NCI-H2227 (cell line): ENCODE measurements around the gene CDH13.

Experiments used
- DNase-seq: peaks from one replicate; lab custom pipeline; 2025; ENCODE audit not compliant: unreplicated experiment; lab: John Stamatoyannopoulos, UW

The CDH13 gene

GRCh38 chr16:83586461-83587200, 959.9 kb downstream of the CDH13 start:
- DNase-seq, result no peak

GRCh38 chr16:83587201-83587600, 960.4 kb downstream of the CDH13 start:
- DNase-seq, result no peak

DNA sequence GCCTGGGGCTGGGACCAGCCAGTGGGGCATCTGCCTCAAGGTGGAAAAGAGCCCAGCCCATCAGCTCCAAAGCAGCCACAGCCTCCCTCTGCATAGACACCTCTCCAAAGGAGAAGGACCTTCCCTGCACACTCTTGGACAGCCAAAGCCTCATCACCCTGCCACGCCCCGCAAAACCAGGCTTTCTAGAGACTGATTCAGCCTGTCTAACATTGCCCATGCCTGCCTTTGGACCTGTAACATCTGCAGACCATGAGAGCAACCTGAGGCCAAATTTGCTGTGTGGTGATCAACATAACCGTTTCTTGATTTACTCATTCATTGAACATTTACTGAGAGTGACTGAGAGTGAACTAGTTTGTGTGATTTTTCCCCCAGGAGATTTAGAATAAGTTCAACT, 961.3 kb downstream of the CDH13 start:
- no peak for DNase-seq

- DNase-seq, result no peak
These were observed 962.8 kb downstream of the CDH13 start for GRCh38 chr16:83589576-83589975.

DNA sequence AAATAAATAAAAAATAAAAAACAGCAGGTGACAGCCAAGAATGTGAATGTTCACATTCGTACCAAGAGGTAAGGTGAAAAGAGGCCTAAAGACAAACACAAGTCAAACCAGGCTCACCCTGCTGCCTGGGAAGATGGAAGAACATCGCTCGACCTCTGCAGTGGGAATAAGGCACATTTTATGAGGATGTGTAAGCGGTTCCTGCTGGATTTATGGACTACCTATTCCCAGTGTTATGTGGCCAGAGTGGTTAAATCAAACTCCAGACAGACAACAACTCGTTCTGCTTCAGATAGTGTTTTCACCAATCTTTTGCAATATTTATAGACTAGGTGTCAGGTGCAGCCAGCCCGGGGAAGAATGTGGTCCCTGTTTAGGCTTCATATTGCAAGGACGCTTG, 966.0 kb downstream of the CDH13 start:
- DNase-seq, result no peak

- DNase-seq, result no peak
These were observed 973.2 kb downstream of the CDH13 start for GRCh38 chr16:83599789-83600462.

DNA sequence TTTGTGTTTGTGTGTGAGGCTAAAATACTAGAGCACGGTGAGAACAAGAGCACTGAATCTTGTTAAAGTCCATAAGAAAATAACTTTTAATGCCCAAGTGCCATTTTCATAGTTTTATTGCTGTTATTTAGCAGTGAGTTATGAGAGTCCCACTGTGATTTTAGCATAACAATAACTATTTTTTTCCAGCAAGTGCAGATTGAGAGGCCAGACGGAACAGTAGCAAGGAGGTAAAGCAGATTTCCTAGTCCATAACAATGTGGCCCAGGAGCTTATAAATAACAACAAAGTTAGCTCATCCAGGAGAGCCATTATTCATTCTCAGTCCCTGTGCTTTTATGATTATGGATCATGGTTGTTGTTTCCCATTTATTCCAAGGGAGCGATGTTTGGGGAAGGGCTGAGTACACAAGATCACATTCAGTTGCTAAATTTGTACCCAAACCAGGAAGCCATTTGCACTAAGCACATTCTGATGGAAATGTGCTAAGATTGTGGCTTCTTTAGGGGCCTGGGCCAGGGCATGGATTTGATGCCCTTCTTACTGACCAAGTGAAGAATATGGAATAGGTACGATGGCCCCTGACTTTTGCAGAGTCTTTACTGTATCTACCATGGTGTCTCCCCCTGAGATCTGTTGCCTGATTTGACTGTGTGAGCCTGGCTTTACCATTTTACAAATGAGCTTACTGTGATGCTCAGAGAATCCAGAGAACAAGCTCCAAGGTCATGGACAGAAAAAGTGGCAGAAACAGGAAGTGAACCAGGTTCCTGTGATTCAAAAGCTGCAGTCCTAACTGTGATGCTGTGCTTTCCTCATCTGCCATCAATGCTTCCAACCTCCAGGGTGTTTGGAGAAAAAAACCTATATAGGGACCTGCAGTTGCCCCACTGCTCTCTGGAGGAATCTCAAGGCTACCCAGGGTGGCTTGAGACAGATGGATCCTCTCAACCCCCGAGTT, 976.3 kb downstream of the CDH13 start:
- DNase-seq, result no peak

DNA sequence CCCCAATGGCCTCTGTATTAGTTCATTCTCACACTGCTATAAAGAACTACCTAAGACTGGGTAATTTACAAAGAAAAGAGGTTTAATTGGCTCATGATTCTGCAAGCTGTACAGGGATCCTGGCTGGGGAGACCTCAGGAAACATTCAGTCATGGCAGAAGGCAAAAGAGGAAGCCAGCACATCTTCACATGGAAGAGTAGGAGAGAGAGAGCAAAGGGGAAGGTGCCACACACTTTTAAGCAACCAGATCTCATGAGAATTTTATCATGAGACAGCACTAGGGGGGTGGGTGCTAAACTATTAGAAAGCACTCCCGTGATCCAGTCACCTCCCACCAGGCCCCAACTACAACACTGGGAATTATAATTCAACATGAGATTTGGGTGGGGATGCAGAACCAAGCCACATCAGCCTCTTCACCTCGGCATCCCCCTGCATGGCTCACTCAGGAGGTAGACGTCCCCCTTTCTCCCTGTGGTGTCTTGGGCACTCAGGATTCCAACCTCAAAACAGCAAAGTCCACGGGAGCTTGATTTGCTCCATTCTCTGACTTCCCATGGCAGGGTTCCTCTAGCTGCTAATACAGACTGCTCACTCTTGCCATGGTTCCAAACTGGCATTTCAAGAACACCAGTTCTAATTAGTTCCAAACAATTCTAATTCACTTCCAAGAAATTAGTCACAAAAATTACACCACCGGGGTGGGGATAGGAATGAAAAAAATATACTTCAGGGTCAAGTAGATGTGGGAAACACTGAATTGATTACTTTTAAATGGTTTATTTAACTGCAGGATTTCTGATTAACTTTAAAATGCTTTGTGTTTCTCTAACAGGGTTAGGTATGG, 977.2 kb downstream of the CDH13 start:
- no peak for DNase-seq

GRCh38 chr16:83606486-83607030, 979.8 kb downstream of the CDH13 start:
- no peak for DNase-seq

DNA sequence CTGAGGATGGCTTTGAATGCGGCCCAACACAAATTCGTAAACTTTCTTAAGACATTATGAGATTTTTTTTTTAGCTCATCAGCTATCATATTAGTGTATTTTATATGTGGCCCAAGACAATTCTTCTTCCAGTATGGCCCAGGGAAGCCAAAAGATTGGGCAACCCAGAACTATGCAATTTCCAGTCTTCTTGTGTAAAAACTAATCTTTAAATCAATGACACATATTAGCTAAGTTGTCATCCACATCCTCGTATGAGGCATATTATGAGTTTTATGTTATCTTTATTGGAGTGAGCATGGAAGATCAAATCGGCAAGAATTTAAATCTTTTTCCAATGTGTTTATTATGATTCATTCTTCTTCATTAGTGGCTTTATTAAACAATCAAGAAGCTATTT, 982.4 kb downstream of the CDH13 start:
- no peak for DNase-seq

- no peak for DNase-seq
These were observed 988.6 kb downstream of the CDH13 start for GRCh38 chr16:83615141-83615952.

DNA sequence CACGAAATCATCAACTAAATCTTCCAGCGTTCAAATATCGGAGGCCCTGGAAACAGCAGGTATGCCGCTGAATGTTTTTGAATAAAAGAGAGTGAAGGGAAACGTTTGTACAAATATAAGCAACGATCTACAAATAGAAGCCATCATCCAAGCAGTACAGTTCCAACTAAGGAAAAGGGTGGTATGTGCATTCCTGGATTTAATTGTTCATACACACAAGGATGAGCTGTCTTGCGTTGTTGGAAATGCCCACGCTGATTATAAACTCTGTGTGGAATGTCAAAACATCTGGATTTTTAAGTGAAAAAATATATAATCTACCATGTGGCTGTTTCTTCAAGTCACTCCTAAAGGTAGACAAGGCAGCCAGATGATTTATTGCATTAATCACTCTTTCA, 989.2 kb downstream of the CDH13 start:
- DNase-seq, result no peak

DNA sequence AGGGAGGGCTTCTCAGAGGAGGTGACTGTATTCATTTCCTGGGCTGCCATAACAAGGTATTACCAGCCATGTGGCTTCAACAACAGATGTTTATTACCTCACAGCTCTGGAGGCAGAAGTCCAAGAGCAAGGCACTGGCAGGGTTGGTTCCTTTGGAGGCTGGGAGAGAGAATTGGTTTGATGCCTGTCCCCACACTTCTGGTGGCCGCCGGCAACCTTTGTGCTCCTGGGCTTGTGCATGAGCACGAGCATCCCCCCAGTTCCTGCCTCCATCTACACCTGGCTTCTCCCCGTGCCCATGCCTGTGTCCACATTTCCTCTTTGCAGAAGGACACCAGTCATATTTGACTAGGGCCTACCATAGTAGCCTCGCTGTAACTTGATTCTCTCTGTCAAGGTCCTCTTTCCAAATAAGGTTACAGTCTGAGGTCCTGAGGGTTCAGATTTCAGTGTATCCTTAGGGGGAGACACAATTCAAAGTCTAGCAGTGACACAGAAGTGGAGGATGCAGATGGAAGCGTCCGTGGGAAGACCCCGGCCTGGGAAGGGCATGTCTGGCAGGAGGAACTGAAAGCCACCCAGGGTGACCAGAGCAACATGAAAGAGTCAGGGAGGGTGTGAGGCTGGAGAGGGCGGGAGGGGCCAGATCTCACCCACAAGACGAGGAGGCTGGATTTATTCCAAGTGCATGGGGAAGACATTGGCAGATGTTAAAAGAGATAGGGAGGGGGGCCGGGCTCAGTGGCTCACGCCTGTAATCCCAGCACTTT, 992.8 kb downstream of the CDH13 start:
- no peak for DNase-seq

DNA sequence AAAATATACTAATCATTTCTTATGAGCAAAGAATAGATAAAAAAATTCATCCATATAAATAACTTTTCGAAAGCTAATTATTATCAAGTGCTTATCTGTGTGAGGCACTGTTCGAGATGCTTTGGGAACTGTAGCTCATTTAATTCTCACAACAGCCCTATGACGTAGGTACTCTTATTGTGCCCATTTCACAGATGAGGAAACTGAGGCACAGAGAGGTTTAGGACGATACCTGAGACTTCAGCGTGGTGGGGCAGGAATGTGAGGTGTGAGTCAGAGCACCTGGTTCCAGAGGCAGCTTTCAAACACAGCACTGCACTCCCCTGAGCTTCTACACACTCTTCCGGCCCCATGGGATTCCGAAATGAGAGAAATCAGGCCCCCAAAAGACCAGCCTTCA, 995.2 kb downstream of the CDH13 start:
- DNase-seq, result no peak

DNA sequence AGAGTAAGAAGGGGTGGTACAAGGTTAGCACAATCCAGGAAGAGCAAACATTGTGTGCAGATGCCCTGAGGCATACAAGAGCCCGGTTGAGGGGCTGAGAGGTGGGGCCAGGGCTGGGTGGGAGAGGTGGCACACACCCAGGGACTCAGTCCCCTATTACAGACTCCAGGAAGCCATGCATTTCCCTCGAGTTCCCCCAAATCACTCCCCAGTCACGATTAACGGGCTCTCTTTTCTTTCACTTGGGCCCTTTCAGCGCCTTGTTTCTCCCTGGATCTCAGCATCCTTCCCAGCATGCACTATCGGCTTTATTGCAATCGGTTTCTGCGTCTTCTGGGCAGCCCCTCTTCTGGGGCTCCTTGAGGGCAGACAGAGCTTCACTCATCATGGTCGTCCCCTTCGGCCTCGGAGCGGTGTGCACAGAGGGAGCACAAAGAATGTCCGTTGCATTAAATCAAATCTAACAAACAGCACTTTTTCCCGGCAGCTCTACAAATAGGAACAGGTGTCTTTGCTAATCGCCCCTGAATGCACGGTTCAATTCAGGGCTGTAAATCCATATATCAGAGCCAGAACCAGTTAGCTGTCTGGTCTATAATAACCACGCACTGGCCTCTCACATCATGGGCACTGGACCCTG, 996.4 kb downstream of the CDH13 start:
- no peak for DNase-seq

- DNase-seq, result no peak
These were observed 997.1 kb downstream of the CDH13 start for GRCh38 chr16:83623892-83624291.

DNA sequence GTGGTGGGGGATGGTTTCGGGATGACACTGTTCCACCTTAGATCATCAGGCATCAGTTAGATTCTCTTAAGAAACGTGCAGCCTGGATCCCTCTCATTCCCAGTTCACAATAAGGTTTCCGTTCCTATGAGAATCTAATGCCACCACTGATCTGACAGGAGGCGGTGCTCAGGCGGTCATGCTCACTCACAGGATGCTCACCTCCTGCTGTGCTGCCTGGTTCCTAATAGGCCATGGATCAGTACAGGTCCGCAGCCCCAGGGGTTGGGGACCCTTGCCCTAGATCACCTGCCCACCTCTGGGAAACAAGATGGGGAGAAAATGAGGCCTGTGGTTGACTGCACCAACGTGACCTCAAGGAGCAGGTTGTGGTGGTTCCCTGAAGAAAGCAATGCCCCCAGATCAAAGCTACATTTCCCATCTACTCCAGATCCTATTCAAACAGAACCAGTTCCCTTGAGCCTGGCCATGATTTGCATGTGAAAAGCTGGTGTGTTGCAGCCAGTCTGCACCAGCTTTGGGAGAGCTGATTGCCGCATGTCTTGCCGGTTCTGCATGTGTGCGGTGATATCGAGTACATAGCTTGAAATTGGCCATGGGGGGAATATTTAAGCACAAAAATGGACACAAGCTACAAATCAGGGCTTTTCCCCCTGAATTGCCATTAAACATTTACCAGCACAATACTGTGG, 997.8 kb downstream of the CDH13 start:
- no peak for DNase-seq

DNA sequence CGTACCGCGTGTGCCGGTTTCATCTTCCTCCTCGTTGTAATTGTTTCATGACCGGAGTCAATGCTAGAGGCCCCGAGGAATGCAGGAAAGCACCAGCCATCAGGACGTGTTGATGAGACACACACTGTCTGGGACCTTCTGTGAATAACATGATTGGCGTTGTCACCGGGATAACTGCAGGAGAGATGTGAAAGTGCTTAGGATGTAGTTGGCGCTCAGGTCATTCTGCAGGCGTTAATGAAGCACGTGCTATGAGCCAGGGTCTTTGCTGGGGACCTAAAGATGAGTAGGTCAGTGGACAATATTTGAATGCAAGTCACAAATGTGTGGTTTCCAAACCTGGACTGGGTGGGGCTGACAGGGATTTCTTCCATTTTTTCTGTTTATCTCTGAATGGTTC, 999.4 kb downstream of the CDH13 start:
- DNase-seq, result no peak
